ENCODE results near the gene DHX35.

DHX35 gene, protein sequence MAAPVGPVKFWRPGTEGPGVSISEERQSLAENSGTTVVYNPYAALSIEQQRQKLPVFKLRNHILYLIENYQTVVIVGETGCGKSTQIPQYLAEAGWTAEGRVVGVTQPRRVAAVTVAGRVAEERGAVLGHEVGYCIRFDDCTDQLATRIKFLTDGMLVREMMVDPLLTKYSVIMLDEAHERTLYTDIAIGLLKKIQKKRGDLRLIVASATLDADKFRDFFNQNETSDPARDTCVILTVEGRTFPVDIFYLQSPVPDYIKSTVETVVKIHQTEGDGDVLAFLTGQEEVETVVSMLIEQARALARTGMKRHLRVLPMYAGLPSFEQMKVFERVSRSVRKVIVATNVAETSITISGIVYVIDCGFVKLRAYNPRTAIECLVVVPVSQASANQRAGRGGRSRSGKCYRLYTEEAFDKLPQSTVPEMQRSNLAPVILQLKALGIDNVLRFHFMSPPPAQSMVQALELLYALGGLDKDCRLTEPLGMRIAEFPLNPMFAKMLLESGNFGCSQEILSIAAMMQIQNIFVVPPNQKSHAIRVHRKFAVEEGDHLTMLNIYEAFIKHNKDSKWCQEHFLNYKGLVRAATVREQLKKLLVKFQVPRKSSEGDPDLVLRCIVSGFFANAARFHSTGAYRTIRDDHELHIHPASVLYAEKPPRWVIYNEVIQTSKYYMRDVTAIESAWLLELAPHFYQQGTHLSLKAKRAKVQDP

GRCh38 chr20:38962044-38962927 is at the start of gene DHX35:
Gene DHX35 (plus strand): TSS chr20:38962344. CDS start chr20:38962368, 24 bp downstream.
- peak; percentile 89 for DNase-seq

DNA sequence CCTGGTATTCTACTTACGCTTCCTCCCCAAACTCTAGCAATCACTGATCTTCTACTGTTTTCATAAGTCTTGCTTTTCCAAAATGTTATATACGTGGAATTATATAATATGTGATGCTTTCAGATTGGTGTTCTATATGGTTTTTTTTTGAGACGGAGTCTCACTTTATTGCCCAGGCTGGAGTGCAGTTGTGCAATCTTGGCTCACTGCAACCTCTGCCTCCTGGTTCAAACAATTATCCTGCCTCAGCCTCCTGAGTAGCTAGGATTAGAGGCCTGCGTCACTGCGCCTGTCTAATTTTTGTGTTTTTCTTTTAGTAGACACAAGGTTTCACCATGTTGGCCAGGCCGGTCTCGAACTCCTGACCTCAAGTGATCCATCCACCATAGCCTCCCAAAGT is 46.8 kb upstream of the DHX35 start:
- DNase-seq = no peak

- DNase-seq = no peak
These were observed 44.5 kb upstream of the DHX35 start for GRCh38 chr20:38917657-38918056.

DNA sequence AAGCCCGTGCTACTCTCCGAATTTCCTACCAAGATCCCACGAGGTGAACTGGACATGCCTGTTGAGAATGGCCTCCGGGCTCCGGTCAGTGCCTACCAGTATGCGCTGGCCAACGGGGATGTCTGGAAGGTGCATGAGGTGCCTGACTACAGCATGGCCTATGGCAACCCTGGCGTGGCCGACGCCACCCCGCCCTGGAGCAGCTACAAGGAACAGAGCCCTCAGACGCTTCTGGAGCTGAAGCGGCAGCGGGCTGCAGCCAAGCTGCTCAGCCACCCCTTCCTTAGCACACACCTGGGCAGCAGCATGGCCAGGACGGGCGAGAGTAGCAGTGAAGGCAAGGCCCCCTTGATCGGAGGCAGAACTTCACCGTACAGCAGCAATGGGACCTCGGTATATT is 44.0 kb upstream of the DHX35 start:
- no peak for DNase-seq

DNA sequence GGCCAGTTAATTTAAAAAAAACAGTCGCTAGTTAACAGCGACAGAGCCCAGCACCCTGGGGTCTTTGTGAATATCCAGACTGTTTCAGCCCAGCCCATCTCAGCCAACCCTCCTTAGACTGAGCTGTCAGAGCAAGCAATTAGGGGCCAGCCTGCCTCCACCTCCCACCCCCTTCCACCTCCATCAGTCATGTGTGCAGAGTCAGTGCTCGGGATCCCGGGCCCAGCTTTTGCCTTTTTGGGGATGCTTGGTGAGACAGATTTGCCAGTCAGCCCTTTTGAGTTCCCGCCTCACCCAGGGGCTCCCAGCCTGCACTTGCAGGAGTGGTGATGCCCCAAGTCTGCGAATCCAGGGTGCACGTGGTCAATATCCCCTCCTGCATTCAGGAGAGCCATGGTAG is 42.5 kb upstream of the DHX35 start:
- DNase-seq = no peak

GRCh38 chr20:38920411-38920810 is 41.7 kb upstream of the DHX35 start:
- DNase-seq = no peak

DNA sequence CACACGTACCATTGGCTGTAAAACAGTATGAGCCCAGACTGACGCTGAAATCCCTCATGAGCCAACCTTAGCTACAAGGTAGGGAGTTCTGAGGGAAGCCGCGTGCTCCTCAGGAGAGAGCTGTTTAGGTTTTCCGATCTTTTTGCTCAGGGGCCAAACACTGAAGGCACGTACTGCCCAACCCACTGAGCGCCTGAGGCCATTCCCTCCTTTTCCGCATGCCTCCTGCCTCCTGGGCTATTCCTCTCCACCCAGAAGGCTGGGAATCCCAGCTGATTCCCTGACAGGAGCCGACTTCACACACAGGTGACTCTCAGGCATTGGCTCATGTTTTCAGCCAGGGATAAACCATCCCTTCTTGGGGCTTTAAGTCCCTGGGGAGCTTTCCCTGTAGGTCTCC is 41.3 kb upstream of the DHX35 start:
- no peak for DNase-seq

DNA sequence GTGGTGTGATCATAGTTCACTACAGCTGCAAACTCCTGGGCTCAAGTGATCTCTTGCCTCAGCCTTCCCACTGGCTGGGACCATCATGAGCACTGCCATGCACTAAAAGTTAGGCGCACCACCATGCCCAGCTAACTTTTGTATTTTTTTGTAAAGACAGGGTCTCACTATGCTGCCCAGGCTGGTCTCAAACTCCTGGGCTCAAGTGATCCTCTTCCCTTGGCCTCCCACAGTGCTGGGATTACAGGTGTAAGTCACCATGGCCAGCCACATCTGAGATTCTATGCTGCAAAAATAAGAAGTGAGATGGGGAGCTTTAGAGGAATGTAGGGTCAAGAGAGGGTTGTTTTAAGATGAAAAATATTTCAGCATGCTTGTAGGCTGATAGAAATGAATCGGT is 37.4 kb upstream of the DHX35 start:
- DNase-seq = no peak

- DNase-seq = peak; percentile 87
These were observed 35.8 kb upstream of the DHX35 start, which contains the start of gene FAM83D for GRCh38 chr20:38926142-38926933. Gene FAM83D (plus strand): TSS chr20:38926417. CDS start chr20:38926443, 26 bp downstream.

GRCh38 chr20:38926934-38927616 is 35.1 kb upstream of the DHX35 start:
- no peak for DNase-seq

DNA sequence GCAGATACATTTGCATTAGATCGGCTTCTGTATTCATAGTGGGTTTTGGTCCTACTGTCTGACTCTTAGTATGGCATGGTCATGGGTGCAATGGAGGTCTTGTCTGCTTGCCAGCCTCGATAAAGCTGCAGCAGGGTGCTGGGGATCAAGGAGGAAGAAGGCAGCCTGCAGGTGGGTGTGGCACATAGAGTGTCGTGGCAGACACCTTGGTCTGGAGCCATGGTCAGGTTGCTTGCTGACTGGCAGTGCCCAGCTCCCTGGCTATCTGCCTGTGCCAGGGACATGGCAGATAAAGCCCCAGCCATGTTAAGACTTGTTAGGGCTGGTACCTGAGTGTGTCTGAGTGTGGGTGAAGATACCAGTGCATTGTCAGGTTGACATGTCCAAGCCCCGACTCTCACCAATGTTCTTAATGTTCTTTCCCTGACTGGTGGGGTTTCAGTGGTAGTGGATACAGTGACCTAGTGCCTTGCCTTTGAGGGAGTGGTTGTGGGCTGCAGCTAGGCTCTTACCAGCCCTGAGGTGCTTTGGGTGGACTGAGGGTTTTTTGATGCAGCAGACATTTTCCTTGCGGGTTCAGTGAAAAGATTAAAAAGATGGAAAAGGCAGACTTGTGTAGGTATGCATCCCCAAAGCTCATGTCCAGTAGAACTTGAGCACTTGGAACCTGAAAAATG is 34.1 kb upstream of the DHX35 start:
- DNase-seq = no peak

DNA sequence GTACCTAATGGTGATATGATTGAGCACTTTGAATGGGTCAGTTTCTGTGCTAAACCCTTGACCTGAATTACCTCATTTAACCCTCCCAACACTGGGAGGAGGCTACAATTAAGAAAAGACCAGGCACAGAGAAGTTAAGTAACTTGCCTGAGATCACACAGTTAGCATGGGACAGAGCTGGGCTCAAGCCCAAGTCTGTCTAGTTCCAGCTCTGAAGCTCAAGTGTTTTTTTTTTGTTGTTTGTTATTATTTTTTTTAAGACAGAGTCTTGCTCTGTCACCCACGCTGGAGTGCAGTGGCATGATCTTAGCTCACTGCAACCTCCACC is 31.9 kb upstream of the DHX35 start:
- no peak for DNase-seq

- no peak for DNase-seq
These were observed 30.2 kb upstream of the DHX35 start for GRCh38 chr20:38931984-38932383.

DNA sequence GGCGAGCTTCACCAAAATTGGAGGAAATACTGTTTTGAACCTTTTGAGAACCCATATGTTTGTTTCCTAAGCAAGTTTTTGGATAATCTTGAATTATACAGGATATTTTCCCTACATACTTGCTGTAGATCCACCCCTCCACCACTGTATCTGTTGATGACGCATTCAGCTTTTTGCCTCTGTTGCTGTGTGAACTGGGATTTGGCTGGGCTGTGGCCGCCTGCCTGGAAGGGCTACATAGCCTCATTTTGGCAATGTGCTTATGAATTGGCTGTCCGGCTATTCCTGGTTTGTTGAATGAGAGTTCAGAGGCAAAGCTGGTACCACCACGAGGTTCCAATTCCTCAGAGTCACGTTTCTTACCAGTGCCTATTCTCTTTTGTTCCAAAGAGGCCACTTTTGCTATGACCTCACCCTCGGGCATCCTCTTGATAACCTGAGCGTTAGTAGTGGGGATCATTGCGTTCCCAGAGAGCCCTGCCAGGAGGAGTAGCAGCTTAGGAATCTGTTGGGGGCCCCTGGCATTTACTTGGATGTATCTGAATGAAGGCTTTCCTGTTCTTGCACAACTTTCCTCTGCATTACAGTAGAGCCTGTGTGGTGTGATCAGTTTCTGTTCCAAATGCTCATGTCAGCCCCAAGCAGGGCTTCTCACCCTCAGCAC is 29.6 kb upstream of the DHX35 start:
- DNase-seq = no peak

DNA sequence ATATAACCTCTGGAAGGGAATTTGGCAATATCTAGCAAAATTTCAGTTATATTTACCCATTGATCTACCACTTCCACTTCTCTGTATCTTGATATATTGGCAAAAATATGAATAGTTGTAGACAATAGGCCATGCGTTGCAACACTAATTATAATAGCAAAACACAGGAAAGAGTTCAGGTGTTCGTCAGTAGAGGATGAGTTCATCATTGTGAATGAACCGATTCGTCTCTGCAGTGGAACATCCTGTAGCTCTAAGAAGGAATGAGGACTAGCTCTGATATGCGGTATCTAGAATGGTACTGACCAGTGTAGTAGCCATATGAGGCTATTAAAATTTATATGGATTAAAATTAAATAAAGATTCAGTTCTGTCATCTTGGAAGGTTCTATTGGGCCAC is 27.6 kb upstream of the DHX35 start:
- DNase-seq = no peak

DNA sequence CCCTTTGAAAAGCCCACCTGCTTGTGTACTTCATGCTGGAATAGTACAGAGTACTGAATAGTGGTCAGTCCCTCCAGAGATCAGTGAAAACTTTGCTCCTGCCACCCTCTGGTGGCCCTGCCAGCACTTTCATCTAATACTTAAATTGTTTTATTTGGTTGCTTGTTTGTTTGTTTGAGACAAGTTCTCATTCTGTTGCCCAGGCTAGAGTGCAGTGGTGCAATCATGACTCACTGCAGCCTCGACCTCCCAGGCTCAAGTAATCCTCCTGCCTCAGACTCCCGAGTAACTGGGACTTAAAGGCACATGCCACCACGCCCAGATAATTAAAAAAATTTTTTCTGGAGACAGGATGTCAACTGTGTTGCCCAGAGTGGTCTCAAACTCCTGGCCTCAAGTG is 26.9 kb upstream of the DHX35 start:
- no peak for DNase-seq

GRCh38 chr20:38935967-38936407 is 26.2 kb upstream of the DHX35 start:
- no peak for DNase-seq

GRCh38 chr20:38937000-38937399 is 25.1 kb upstream of the DHX35 start:
- DNase-seq = no peak

DNA sequence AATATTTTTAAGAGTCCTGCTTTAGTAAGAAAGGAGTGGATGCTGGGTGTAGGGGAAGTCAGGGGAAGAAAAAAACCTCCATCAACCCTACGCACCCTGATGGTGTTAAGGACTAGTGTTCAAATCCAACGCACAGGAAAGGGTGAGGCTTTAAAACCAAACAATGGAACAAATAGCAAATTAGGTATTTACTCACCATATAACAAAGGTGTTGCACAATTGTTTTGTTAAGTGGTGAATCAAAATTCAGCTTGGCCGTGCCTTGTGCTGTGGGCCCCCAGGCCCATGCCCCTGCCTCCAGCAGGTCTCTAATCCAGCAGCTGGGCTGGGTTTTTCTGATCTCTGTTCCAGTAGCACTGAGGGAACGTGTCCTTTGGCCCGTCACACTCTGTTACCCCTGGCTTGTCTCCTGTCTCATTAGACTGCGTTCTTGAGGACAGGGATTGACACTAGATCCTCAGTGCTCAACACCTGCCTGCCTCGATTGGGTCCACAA is 24.1 kb upstream of the DHX35 start:
- no peak for DNase-seq

GRCh38 chr20:38939686-38940085 is 22.5 kb upstream of the DHX35 start:
- DNase-seq = no peak

GRCh38 chr20:38940644-38941043 is 21.5 kb upstream of the DHX35 start:
- DNase-seq = no peak

Measured in NCI-H1417 treated with DMSO at 0.1 percent for 48 hours (cell line).